Adipose tissue (tissue), 3 donors: Measurements from ENCODE around the gene DHRS7B. TPM values are rescaled to one million over a fixed set of nuclear protein-coding genes. Genes with fewer than 3 reads are reported as not detected.

Experiments used
- H3K27ac ChIP-seq: one replicate; pipeline ENCODE4 v1.5.1; 2013; ENCODE audit warnings: low read depth, low read length
- WGBS, 3 donors: extraction: QIAGEN DNeasy Blood & Tissue Kit; methylation state at CpG; one replicate each; pipeline ENCODE4 v1.1.7; 2013; 5-methylcytosine and 5-hydroxymethylcytosine counted together
- polyA plus RNA-seq, 3 donors: library from polyadenylated mRNA; stranded (reverse); fragments of 200-250 nt; gene quantifications; one replicate each; pipeline ENCODE4 v1.2.3, GENCODE V29; 2013
- donor health status: healthy with polysubstance abuse.
- donor health status: Bipolar disorder and iron deficiency.
- donor health status: healthy.

The DHRS7B gene
- polyA plus RNA-seq, 3 donors = 19.7 to 44.8 (median 25.2) TPM

GRCh38 chr17:21169496-21169895 is 42.7 kb downstream of the DHRS7B start:
- no peak overlapping the region for H3K27ac ChIP-seq
- WGBS, 3 donors = 92 to 97% (median 93%) methylated on average over 7 of the region's 7 CpGs

GRCh38 chr17:21170809-21171208 is 44.0 kb downstream of the DHRS7B start:
- 32 to 77% (median 54%) methylated on average over 7 of the region's 7 CpGs for WGBS, 3 donors
- no peak overlapping the region for H3K27ac ChIP-seq

- 75 to 91% (median 77%) methylated on average over 12 of the region's 12 CpGs for WGBS, 3 donors
- no peak overlapping the region for H3K27ac ChIP-seq
Measured at GRCh38 chr17:21171309-21171922, 44.7 kb downstream of the DHRS7B start.

- 92 to 98% (median 93%) methylated on average over 17 of the region's 17 CpGs for WGBS, 3 donors
- no peak overlapping the region for H3K27ac ChIP-seq
Measured at GRCh38 chr17:21171970-21172510, 45.3 kb downstream of the DHRS7B start.

- 93 to 96% (median 94%) methylated on average over 6 of the region's 6 CpGs for WGBS, 3 donors
- no peak overlapping the region for H3K27ac ChIP-seq
Measured at GRCh38 chr17:21172846-21173245, 46.1 kb downstream of the DHRS7B start.

GRCh38 chr17:21173543-21173942 is 46.8 kb downstream of the DHRS7B start:
- H3K27ac ChIP-seq = no peak overlapping the region
- WGBS, 3 donors = 92 to 98% (median 95%) methylated on average over 2 of the region's 2 CpGs

GRCh38 chr17:21174186-21174585 is 47.4 kb downstream of the DHRS7B start:
- WGBS, 3 donors = 89 to 91% (median 90%) methylated on average over 8 of the region's 8 CpGs
- no peak overlapping the region for H3K27ac ChIP-seq

- H3K27ac ChIP-seq = no peak overlapping the region
- WGBS, 3 donors = 89 to 93% (median 91%) methylated on average over 7 of the region's 7 CpGs
Measured at GRCh38 chr17:21174713-21175112, 47.9 kb downstream of the DHRS7B start.

GRCh38 chr17:21176773-21177395 is 50.1 kb downstream of the DHRS7B start:
- H3K27ac ChIP-seq = no peak overlapping the region
- 84 to 86% (median 85%) methylated on average over 12 of the region's 12 CpGs for WGBS, 3 donors

- WGBS, 3 donors = 93 to 98% (median 97%) methylated on average over 8 of the region's 8 CpGs
Measured at GRCh38 chr17:21177401-21177800, 50.6 kb downstream of the DHRS7B start.

GRCh38 chr17:21177854-21178600 is 51.3 kb downstream of the DHRS7B start:
- 92 to 96% (median 95%) methylated on average over 11 to 13 of the region's 13 CpGs for WGBS, 3 donors
- no peak overlapping the region for H3K27ac ChIP-seq

More at GRCh38 chr17:21177401-21177800, 50.6 kb downstream of the DHRS7B start:
- H3K27ac ChIP-seq = no peak overlapping the region

- no peak overlapping the region for H3K27ac ChIP-seq
- 68 to 75% (median 71%) methylated on average over 5 of the region's 5 CpGs for WGBS, 3 donors
Measured at GRCh38 chr17:21183468-21183867, 56.7 kb downstream of the DHRS7B start.

GRCh38 chr17:21184570-21184969 is 57.8 kb downstream of the DHRS7B start:
- no peak overlapping the region for H3K27ac ChIP-seq
- 88 to 95% (median 93%) methylated on average over 3 of the region's 3 CpGs for WGBS, 3 donors

- no peak overlapping the region for H3K27ac ChIP-seq
- WGBS, 3 donors = 70 to 100% (median 75%) methylated on average over 1 of the region's 1 CpG
Measured at GRCh38 chr17:21185061-21185460, 58.3 kb downstream of the DHRS7B start.

- H3K27ac ChIP-seq = no peak overlapping the region
- 67 to 92% (median 67%) methylated on average over 6 of the region's 6 CpGs for WGBS, 3 donors
Measured at GRCh38 chr17:21186399-21187187, 59.8 kb downstream of the DHRS7B start.

- 86 to 93% (median 88%) methylated on average over 4 of the region's 4 CpGs for WGBS, 3 donors
- no peak overlapping the region for H3K27ac ChIP-seq
Measured at GRCh38 chr17:21189361-21189760, 62.6 kb downstream of the DHRS7B start.

- 93 to 96% (median 95%) methylated on average over 6 of the region's 6 CpGs for WGBS, 3 donors
- H3K27ac ChIP-seq = no peak overlapping the region
Measured at GRCh38 chr17:21190078-21190477, 63.3 kb downstream of the DHRS7B start.

GRCh38 chr17:21191698-21192097 is 64.9 kb downstream of the DHRS7B start:
- H3K27ac ChIP-seq = no peak overlapping the region
- WGBS, 3 donors = 58 to 78% (median 61%) methylated on average over 2 of the region's 2 CpGs
